CD4-positive, alpha-beta T cell (primary cell): ENCODE measurements around the gene LRP8. TPM values are rescaled to one million over a fixed set of nuclear protein-coding genes. Genes with fewer than 3 reads are reported as not detected.

Experiments
- ATAC-seq: fragments of 200-7000 bp; cut with Tn5 transposase; one replicate; pipeline ENCODE4 v1.10.0; 2022; ENCODE audit warnings: mild to moderate bottlenecking; ENCODE audit not compliant: poor library complexity
- CTCF ChIA-PET: fragments of 350-600 bp; sonication (Branson Sonifier 250); formaldehyde crosslinking; loops from one replicate; lab custom pipeline; 2021; ENCODE audit warnings: antibody characterized with exemption, inconsistent platforms; lab: Charles Lee
- POLR2A ChIA-PET: fragments of 350-600 bp; sonication (Branson Sonifier 250); formaldehyde crosslinking; loops from one replicate; lab custom pipeline; 2021; ENCODE audit warnings: antibody characterized with exemption, inconsistent platforms; lab: Charles Lee
- DNase-seq, 14 experiments: peaks; one replicate each; pipeline ENCODE4 v3.0.0-alpha.2; 2013 to 2020; ENCODE audit warnings: mixed read lengths in 2 of 14
- H3K27ac ChIP-seq, 2 donors: one replicate each; pipeline versions ENCODE4 v1.5.1 to v1.7.0; 2013; ENCODE audit warnings: low read length in 2 of 2, low read depth in 1 of 2, mild to moderate bottlenecking in 1 of 2
- H3K27me3 ChIP-seq, 2 experiments: 1 replicate in 1 of 2; 2 replicates in 1 of 2; pipeline versions ENCODE4 v1.6.1 to v1.7.0; 2013; ENCODE audit warnings: low read length in 2 of 2, control low read depth in 1 of 2, mild to moderate bottlenecking in 1 of 2, moderate library complexity in 1 of 2; ENCODE audit not compliant: insufficient read depth in 2 of 2, control insufficient read depth in 1 of 2
- H3K36me3 ChIP-seq: one replicate; pipeline ENCODE4 v1.6.1; 2013; ENCODE audit warnings: low read length, control low read depth; ENCODE audit not compliant: insufficient read depth
- H3K4me1 ChIP-seq: one replicate; pipeline ENCODE4 v1.6.1; 2013; ENCODE audit warnings: low read length, control low read depth; ENCODE audit not compliant: insufficient read depth
- H3K4me3 ChIP-seq: one replicate; pipeline ENCODE4 v1.5.1; 2013; ENCODE audit warnings: mild to moderate bottlenecking, low read length, moderate library complexity
- H3K9me3 ChIP-seq, 2 experiments: 1 replicate in 1 of 2; 2 replicates in 1 of 2; pipeline versions ENCODE4 v1.6.1 to v1.7.0; 2013; ENCODE audit warnings: low read length in 2 of 2, mild to moderate bottlenecking in 2 of 2, control low read depth in 1 of 2, moderate library complexity in 1 of 2; ENCODE audit not compliant: control insufficient read depth in 1 of 2, insufficient read depth in 1 of 2
- H3K27ac Mint-ChIP-seq: one replicate; pipeline ENCODE4 v1.8.0; 2020; ENCODE audit warnings: mixed read lengths
- H3K27me3 Mint-ChIP-seq: one replicate; pipeline ENCODE4 v1.8.0; 2021; ENCODE audit warnings: mixed read lengths
- H3K36me3 Mint-ChIP-seq: one replicate; pipeline ENCODE4 v1.8.0; 2021; ENCODE audit warnings: low read depth, mixed read lengths
- H3K4me1 Mint-ChIP-seq: one replicate; pipeline ENCODE4 v1.8.0; 2021; ENCODE audit warnings: low read depth, mixed read lengths
- H3K4me3 Mint-ChIP-seq: one replicate; pipeline ENCODE4 v1.8.0; 2020; ENCODE audit warnings: mild to moderate bottlenecking, mixed read lengths
- H3K9me3 Mint-ChIP-seq: one replicate; pipeline ENCODE4 v1.8.0; 2020; ENCODE audit warnings: mixed read lengths
- CTCF ChIP-seq: fragments of 200-600 bp; IDR thresholded peaks from one replicate; pipeline ENCODE4 v1.8.0; 2022; ENCODE audit warnings: antibody characterized with exemption, mild to moderate bottlenecking
- intact Hi-C, 2 experiments: fragments of 100-400 bp; cut with DNase I in 1 of 2; cut with micrococcal nuclease in 1 of 2; formaldehyde crosslinking; loops; one replicate each; pipeline versions ENCODE4 v1.15.1 to v1.9.0; 2023 to 2025; cut with DNase I, micrococcal nuclease
- total RNA-seq, 174 experiments: library from RNA in 2 of 174; stranded (reverse) in 2 of 174; gene quantifications; one replicate each; pipeline ENCODE4 v1.2.3 and lab custom pipeline; 2021 to 2026

LRP8 gene
- total RNA-seq, 2 experiments from 2014 or later: 8.1 to 11.5 TPM

- peaks cover 41% of the 10 kb centered on the region for H3K4me1 ChIP-seq
- DNase-seq (peak in 1 of 14 experiments; percentile 15), ATAC-seq (no peak)
- Mint-ChIP-seq H3K9me3 (no peaks in the 10 kb centered on the region), H3K36me3 (no peaks in the 10 kb centered on the region), H3K27ac (no peak overlapping the region), H3K4me1 (peaks cover 26% of the 10 kb centered on the region), H3K27me3 (no peaks in the 10 kb centered on the region), H3K4me3 (no peak overlapping the region)
- no peak for TF ChIP-seq CTCF
- no peak overlapping the region for H3K27ac ChIP-seq
- H3K27me3 ChIP-seq: no peaks in the 10 kb centered on the region
- no peak overlapping the region for H3K4me3 ChIP-seq
- POLR2A ChIA-PET: no interaction called here
- no peaks in the 10 kb centered on the region for H3K9me3 ChIP-seq
- peaks cover 6% of the 10 kb centered on the region for H3K36me3 ChIP-seq
- intact Hi-C loops: no loop called here
- CTCF ChIA-PET: interaction anchor here (1.5 kb wide), 1 partner anchor 14 kb away, joined by 5 read pairs; no protein-coding TSS in a partner anchor
Observed at GRCh38 chr1:53292690-53293089, 35.2 kb downstream of the LRP8 start.

GRCh38 chr1:53291574-53291973 lies 36.3 kb downstream of the LRP8 start:
- Histone ChIP-seq H3K27me3 (no peaks in the 10 kb centered on the region), H3K4me3 (no peak overlapping the region), H3K27ac (no peak overlapping the region), H3K36me3 (peaks cover 6% of the 10 kb centered on the region), H3K4me1 (peaks cover 38% of the 10 kb centered on the region), H3K9me3 (no peaks in the 10 kb centered on the region)
- H3K9me3 Mint-ChIP-seq: no peaks in the 10 kb centered on the region
- ChIA-PET CTCF (no interaction called here), POLR2A (interaction anchor here (0.5 kb wide), 1 partner anchor 1393 kb away, joined by 3 read pairs; no protein-coding TSS in a partner anchor)
- no peak for TF ChIP-seq CTCF
- ATAC-seq (no peak), DNase-seq (no peak)
- no peak overlapping the region for H3K27ac Mint-ChIP-seq
- H3K4me3 Mint-ChIP-seq: no peak overlapping the region
- intact Hi-C loops: no loop called here
- no peaks in the 10 kb centered on the region for H3K27me3 Mint-ChIP-seq
- no peaks in the 10 kb centered on the region for H3K36me3 Mint-ChIP-seq
- peaks cover 26% of the 10 kb centered on the region for H3K4me1 Mint-ChIP-seq

DNA sequence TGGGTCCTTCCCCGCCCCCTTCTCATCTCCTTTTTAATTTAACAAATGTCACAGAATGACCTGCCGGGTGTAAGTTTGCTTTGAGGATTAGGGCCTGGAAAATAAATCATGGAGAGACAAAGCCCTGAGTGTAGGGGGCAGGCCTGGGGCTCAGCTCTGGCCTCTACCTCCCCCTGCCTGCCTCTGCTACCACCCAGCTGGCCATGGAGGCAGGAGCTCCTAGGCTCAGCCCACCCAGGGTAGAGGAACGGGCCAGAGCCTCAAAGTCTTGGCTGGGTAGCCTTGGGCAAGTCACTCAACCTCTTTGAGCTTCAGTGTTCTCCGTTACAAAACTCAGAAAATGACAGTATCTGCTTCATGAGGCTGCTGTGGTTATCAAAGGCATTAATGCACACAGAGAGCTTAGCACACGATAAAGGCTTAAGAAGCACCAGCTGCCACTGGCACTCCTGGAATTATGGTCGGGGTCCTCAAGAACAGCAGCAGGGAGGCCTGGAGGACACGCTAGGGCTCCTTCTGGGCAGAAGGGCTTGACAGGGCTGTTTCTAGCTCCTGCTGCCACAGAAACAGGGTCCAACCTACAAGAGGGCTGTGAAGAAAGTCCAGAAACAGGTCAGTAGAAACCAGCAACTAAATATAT lies 39.0 kb downstream of the LRP8 start:
- intact Hi-C loops: no loop called here
- Histone ChIP-seq H3K27me3 (no peaks in the 10 kb centered on the region), H3K4me1 (peaks cover 15% of the 10 kb centered on the region), H3K36me3 (peaks cover 6% of the 10 kb centered on the region), H3K27ac (no peak overlapping the region), H3K9me3 (no peaks in the 10 kb centered on the region), H3K4me3 (no peak overlapping the region)
- Mint-ChIP-seq H3K27ac (no peak overlapping the region), H3K27me3 (no peaks in the 10 kb centered on the region), H3K4me3 (no peak overlapping the region), H3K9me3 (no peaks in the 10 kb centered on the region), H3K36me3 (no peaks in the 10 kb centered on the region), H3K4me1 (peaks cover 14% of the 10 kb centered on the region)
- ChIA-PET CTCF (no interaction called here), POLR2A (no interaction called here)
- DNase-seq (no peak), ATAC-seq (no peak)
- no peak for TF ChIP-seq CTCF
